Measurements from ENCODE around the gene TMEM154. TPM values are rescaled to one million over a fixed set of nuclear protein-coding genes. Genes with fewer than 3 reads are reported as not detected.

TMEM154 gene
- polyA plus RNA-seq, 1 donor from 2014 or later: 210 TPM

GRCh38 chr4:152643153-152644035 is 36.4 kb downstream of the TMEM154 start:
- no peaks in the 10 kb centered on the region for H3K27me3 Mint-ChIP-seq
- H3K4me3 Mint-ChIP-seq: peak overlapping the region; percentile 70 to 90 (median 81)
- H3K36me3 Mint-ChIP-seq: peaks cover 7% of the 10 kb centered on the region
- peaks cover 0 to 4% (median 0%) of the 10 kb centered on the region in 3 donors for H3K9me3 Mint-ChIP-seq
- H3K4me1 Mint-ChIP-seq: peaks cover 54 to 77% (median 66%) of the 10 kb centered on the region in 3 donors
- peak overlapping the region; percentile 96 to 99 (median 96) for H3K27ac Mint-ChIP-seq

DNA sequence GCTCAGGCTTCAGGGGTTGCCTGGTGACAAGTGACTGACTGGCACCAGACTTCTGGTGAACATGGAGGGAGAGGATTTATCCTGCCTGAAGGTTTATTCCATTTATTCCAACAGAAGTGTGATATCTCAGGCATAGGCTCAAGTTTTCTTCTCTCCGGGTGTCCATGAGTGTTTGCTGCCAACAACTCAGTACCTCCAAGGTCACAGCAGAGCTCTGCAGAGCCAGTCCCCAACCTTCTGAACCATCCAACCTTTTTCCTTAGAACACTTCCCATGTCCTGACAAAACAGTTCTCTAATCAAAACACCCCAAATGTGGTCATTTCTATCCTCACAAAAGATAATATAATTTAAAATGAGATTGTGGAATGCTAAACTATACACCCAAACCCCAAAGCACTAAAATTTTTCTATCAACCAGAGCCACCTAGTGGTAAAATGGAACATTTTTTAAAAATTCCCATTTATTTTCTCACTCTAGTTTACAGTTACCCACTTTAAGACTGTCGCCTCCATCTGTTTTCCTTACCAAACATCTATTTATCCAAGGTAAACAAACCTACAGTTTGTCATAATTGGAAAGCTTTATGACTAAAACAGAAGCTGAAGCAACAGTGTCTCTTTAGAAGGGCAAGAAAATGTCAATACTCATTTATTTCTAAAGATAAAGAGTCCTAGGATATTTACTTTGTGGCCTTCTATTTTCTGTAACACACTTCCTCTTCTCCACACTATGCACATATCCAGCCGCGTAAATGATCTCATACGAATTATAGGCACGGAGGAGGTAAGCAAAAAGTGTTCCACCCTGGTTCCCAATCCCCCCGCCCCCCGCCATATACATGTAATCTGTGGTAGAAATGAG is 39.5 kb downstream of the TMEM154 start:
- H3K4me1 Mint-ChIP-seq: peaks cover 48 to 74% (median 53%) of the 10 kb centered on the region in 3 donors
- peak overlapping the region in 2 of 4 donors; percentile 21 to 60 for H3K4me3 Mint-ChIP-seq
- peaks cover 8% of the 10 kb centered on the region for H3K36me3 Mint-ChIP-seq
- no peaks in the 10 kb centered on the region for H3K9me3 Mint-ChIP-seq
- peak overlapping the region in 1 of 3 donors; percentile 68 for H3K27ac Mint-ChIP-seq
- no peaks in the 10 kb centered on the region for H3K27me3 Mint-ChIP-seq

- H3K27me3 Mint-ChIP-seq: no peaks in the 10 kb centered on the region
- no peak overlapping the region for H3K27ac Mint-ChIP-seq
- peaks cover 20 to 44% (median 25%) of the 10 kb centered on the region in 3 donors for H3K4me1 Mint-ChIP-seq
- H3K9me3 Mint-ChIP-seq: no peaks in the 10 kb centered on the region
- peaks cover 12% of the 10 kb centered on the region for H3K36me3 Mint-ChIP-seq
- H3K4me3 Mint-ChIP-seq: peak overlapping the region in 1 of 4 donors; percentile 42
Measured at GRCh38 chr4:152635851-152636250, 43.9 kb downstream of the TMEM154 start.

DNA sequence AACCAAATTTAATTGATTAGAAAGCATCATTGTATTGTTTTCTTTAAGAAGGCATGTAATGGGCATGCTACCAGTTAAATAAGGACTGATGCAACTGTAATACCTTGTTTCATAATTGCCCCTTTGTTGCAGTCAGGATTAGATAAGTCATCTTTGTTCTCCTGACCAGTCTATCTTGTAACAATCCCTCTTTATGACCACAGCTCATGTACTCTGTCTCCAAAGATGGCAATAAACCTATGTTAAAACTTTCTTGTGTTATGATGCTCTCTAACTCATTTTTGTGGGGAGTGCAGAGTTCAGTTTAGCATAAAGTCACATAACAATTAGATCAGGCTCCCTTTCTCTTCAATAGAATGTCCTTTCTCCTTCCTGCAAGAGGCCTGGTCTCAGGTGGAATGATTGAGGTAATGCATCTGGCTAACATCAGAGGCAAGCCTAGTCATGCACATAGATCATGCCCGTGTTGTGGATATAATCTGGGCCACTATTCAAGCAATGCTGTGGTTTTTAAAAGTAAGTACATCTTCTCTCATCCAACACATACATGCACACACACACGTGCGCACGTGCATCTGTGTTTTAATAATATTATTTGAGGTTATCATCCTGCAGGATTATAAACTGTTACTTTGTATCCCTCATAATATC is 45.6 kb downstream of the TMEM154 start:
- Mint-ChIP-seq H3K4me3 (no peak overlapping the region), H3K36me3 (peaks cover 13% of the 10 kb centered on the region), H3K27ac (no peak overlapping the region), H3K4me1 (peaks cover 14 to 30% (median 20%) of the 10 kb centered on the region in 3 donors), H3K9me3 (no peaks in the 10 kb centered on the region), H3K27me3 (no peaks in the 10 kb centered on the region)

DNA sequence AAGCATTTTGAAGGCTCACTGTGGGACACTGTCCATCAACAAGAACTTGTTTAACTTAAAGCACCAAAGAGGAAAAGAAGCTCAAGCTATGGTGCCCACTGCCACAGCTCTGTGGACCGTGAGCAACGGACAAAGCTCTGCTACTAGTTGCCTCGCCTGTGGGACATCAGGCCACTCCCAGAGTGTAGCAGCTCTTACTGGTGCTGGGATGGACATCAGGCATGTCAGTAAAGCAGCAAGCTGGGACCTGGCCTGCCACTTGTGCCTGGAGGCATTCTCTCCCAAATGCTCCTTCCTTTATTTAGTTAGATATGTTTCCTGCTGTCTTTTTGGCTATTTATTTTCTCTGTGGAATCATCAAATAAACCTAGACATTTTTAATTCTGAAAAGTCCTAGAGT is 46.7 kb downstream of the TMEM154 start:
- Mint-ChIP-seq H3K27me3 (no peaks in the 10 kb centered on the region), H3K9me3 (no peaks in the 10 kb centered on the region), H3K4me1 (peaks cover 11 to 28% (median 18%) of the 10 kb centered on the region in 3 donors), H3K4me3 (no peak overlapping the region), H3K36me3 (peaks cover 12% of the 10 kb centered on the region), H3K27ac (no peak overlapping the region)

- H3K4me3 Mint-ChIP-seq: no peak overlapping the region
- H3K9me3 Mint-ChIP-seq: no peaks in the 10 kb centered on the region
- peaks cover 10% of the 10 kb centered on the region for H3K36me3 Mint-ChIP-seq
- no peaks in the 10 kb centered on the region for H3K27me3 Mint-ChIP-seq
- H3K27ac Mint-ChIP-seq: no peak overlapping the region
- peaks cover 3 to 6% (median 5%) of the 10 kb centered on the region in 3 donors for H3K4me1 Mint-ChIP-seq
Measured at GRCh38 chr4:152630324-152630723, 49.5 kb downstream of the TMEM154 start.

GRCh38 chr4:152629908-152630307 is 49.9 kb downstream of the TMEM154 start:
- Mint-ChIP-seq H3K4me1 (peaks cover 3 to 6% (median 5%) of the 10 kb centered on the region in 3 donors), H3K27me3 (no peaks in the 10 kb centered on the region), H3K4me3 (no peak overlapping the region), H3K9me3 (no peaks in the 10 kb centered on the region), H3K36me3 (peaks cover 10% of the 10 kb centered on the region), H3K27ac (peak overlapping the region in 2 of 3 donors; percentile 7 to 27)

DNA sequence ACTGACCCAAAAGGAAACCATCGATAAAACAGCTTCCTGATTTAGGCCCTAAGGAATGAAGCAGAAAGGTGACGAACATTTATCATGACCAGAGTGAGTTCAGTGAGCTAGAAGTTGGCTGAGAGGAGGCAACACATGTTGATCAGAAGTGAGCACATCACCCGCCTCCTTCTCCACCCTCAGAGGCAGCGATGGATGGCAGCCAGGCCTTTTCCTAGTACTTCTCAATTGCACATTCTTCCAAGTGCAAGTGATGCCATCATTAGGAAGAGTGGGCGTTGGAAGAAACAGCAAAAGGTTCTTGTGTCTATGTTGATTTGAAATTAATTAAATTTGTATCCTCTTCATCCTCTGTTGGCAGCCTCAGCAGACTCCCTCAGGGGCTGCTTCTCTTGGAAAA is 51.7 kb downstream of the TMEM154 start:
- H3K4me1 Mint-ChIP-seq: peaks cover 2 to 5% (median 3%) of the 10 kb centered on the region in 3 donors
- no peaks in the 10 kb centered on the region for H3K9me3 Mint-ChIP-seq
- no peaks in the 10 kb centered on the region for H3K27me3 Mint-ChIP-seq
- peaks cover 6% of the 10 kb centered on the region for H3K36me3 Mint-ChIP-seq
- peak overlapping the region in 2 of 3 donors; percentile 12 to 88 for H3K27ac Mint-ChIP-seq
- no peak overlapping the region for H3K4me3 Mint-ChIP-seq

- Mint-ChIP-seq H3K27me3 (no peaks in the 10 kb centered on the region), H3K9me3 (no peaks in the 10 kb centered on the region), H3K4me1 (peaks cover 0 to 3% (median 0%) of the 10 kb centered on the region in 3 donors), H3K27ac (peak overlapping the region in 2 of 3 donors; percentile 65 to 88), H3K36me3 (peaks cover 6% of the 10 kb centered on the region), H3K4me3 (no peak overlapping the region)
Measured at GRCh38 chr4:152626790-152627189, 53.0 kb downstream of the TMEM154 start.

GRCh38 chr4:152620915-152621314 is 58.9 kb downstream of the TMEM154 start:
- no peaks in the 10 kb centered on the region for H3K27me3 Mint-ChIP-seq
- no peaks in the 10 kb centered on the region for H3K36me3 Mint-ChIP-seq
- peak overlapping the region in 2 of 3 donors; percentile 5 to 20 for H3K27ac Mint-ChIP-seq
- no peaks in the 10 kb centered on the region for H3K9me3 Mint-ChIP-seq
- peaks cover 0 to 2% (median 0%) of the 10 kb centered on the region in 3 donors for H3K4me1 Mint-ChIP-seq
- H3K4me3 Mint-ChIP-seq: no peak overlapping the region

DNA sequence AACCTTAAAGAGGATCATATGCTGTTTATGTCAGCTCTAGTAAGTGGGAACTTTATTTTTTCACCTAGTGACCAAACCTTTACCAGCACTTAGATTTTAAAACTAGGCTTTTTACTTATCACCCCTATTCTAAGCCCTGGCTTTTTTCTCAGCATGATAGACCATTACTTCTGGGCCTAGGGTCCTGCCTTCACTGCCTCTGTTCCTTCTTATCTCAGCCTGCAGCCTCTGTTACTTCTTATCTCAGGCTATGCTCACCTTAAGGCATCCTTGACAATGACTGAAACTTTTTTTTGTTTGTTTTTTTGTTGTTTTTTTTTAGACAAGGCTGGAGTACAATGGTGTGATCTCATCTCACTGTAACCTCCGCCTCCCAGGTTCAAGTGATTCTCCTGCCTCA is 59.6 kb downstream of the TMEM154 start:
- no peaks in the 10 kb centered on the region for H3K36me3 Mint-ChIP-seq
- H3K4me3 Mint-ChIP-seq: no peak overlapping the region
- peak overlapping the region in 2 of 3 donors; percentile 20 to 53 for H3K27ac Mint-ChIP-seq
- no peaks in the 10 kb centered on the region for H3K9me3 Mint-ChIP-seq
- H3K4me1 Mint-ChIP-seq: peaks cover 0 to 2% (median 0%) of the 10 kb centered on the region in 3 donors
- no peaks in the 10 kb centered on the region for H3K27me3 Mint-ChIP-seq

DNA sequence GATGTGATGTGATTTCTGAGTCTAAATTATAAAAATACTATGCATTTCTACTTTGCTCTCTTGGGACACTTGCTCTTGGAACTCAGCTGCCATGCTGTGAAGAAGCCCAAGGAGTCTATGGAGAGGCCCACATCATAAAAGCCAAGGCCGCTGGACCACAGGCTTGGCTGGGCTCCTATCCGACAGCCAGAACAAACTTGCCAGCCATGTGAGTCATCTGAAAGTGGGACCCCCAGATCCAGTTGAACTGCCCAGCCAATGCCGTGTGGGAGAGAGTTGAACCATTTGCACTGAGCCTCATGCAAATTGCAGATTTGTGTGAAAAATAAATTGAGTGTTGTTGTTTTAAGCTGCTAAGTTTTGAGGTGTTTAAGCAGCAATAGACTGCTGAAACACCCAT is 60.2 kb downstream of the TMEM154 start:
- Mint-ChIP-seq H3K36me3 (no peaks in the 10 kb centered on the region), H3K27ac (no peak overlapping the region), H3K27me3 (no peaks in the 10 kb centered on the region), H3K9me3 (no peaks in the 10 kb centered on the region), H3K4me3 (no peak overlapping the region), H3K4me1 (peaks cover 0 to 2% (median 0%) of the 10 kb centered on the region in 3 donors)

DNA sequence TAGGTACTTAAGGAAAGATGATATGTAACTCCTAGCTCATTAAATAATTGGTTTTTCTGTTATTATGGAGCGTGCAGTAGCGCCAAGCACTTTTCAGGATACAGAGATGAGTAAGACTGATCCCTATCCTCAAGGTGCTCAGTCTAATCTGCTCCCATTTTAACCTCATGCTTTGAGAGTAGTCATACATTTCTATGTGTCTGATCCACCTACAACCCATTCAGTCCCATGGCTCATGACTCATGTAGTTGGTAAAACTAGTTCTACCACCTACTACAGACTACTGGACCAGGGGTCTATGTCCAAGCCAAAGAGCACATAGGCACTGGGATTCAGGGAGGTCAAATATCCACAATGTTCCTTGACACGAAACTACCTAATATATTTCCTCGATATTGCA is 60.8 kb downstream of the TMEM154 start:
- Mint-ChIP-seq H3K27ac (no peak overlapping the region), H3K4me1 (peaks cover 0 to 2% (median 0%) of the 10 kb centered on the region in 3 donors), H3K27me3 (peaks cover 1% of the 10 kb centered on the region), H3K9me3 (no peaks in the 10 kb centered on the region), H3K4me3 (no peak overlapping the region), H3K36me3 (no peaks in the 10 kb centered on the region)

GRCh38 chr4:152616804-152617203 is 63.0 kb downstream of the TMEM154 start:
- H3K27ac Mint-ChIP-seq: no peak overlapping the region
- H3K36me3 Mint-ChIP-seq: peaks cover 4% of the 10 kb centered on the region
- H3K27me3 Mint-ChIP-seq: peaks cover 1% of the 10 kb centered on the region
- H3K9me3 Mint-ChIP-seq: no peaks in the 10 kb centered on the region
- H3K4me3 Mint-ChIP-seq: no peak overlapping the region
- peaks cover 0 to 2% (median 2%) of the 10 kb centered on the region in 3 donors for H3K4me1 Mint-ChIP-seq

All from IgD-negative memory B cell (primary cell).